Panc1 (cell line): ENCODE data around the gene PTPRR. TPM values are rescaled to one million over a fixed set of nuclear protein-coding genes. Genes with fewer than 3 reads are reported as not detected.

ENCODE experiments used
- ATAC-seq: fragments of 200-7000 bp; cut with Tn5 transposase; 2 replicates; pipeline ENCODE4 v1.9.1; 2020; ENCODE audit warnings: mild to moderate bottlenecking, moderate library complexity
- BruUV-seq: library from RNA; stranded (reverse); fragments of 400-500 nt; replicated peaks from 2 replicates; lab custom pipeline; 2021; lab: Mats Ljungman, UMichigan
- CTCF ChIA-PET: fragments of 300-600 bp; sonication (Branson Sonifier 250); formaldehyde crosslinking; loops from one replicate; lab custom pipeline; 2022; ENCODE audit warnings: antibody characterized with exemption; lab: Charles Lee
- POLR2A ChIA-PET: fragments of 300-600 bp; sonication (Branson Sonifier 250); formaldehyde crosslinking; loops from one replicate; lab custom pipeline; 2022; ENCODE audit warnings: antibody characterized with exemption; lab: Charles Lee
- DNase-seq: peaks from one replicate; pipeline ENCODE4 v3.0.0-alpha.2; 2010; ENCODE audit warnings: low read depth, low spot score
- H3K27ac ChIP-seq: 2 replicates; pipeline ENCODE4 v1.5.1; 2011; ENCODE audit warnings: mild to moderate bottlenecking, low read length, inconsistent platforms
- H3K27me3 ChIP-seq: fragments of 200-500 bp; sonication (Bioruptor generic); 2 replicates; pipeline ENCODE4 v1.6.0; 2014; ENCODE audit warnings: low read length, inconsistent platforms; ENCODE audit not compliant: control insufficient read depth, insufficient read depth
- H3K36me3 ChIP-seq: fragments of 200-500 bp; sonication (Bioruptor generic); 2 replicates; pipeline ENCODE4 v1.5.1; 2014; ENCODE audit warnings: inconsistent platforms, mild to moderate bottlenecking, low read length, moderate library complexity; ENCODE audit not compliant: control insufficient read depth, insufficient read depth
- H3K4me1 ChIP-seq: 2 replicates; pipeline ENCODE4 v1.5.1; 2011; ENCODE audit warnings: inconsistent platforms, mild to moderate bottlenecking, low read length, moderate library complexity; ENCODE audit not compliant: control insufficient read depth, insufficient read depth
- H3K4me3 ChIP-seq, 2 experiments: 2 replicates each; pipeline ENCODE4 v1.5.1; 2011 to 2012; ENCODE audit warnings: low read depth in 2 of 2, low read length in 2 of 2, mild to moderate bottlenecking in 2 of 2, inconsistent platforms in 1 of 2, moderate library complexity in 1 of 2
- H3K9me3 ChIP-seq: fragments of 200-500 bp; sonication (Bioruptor generic); 2 replicates; pipeline ENCODE4 v1.5.1; 2014; ENCODE audit warnings: low read depth, mild to moderate bottlenecking, inconsistent platforms, low read length, moderate library complexity; ENCODE audit not compliant: control insufficient read depth, insufficient read depth
- CTCF ChIP-seq: fragments of 450-650 bp; IDR thresholded peaks from 2 replicates; pipeline ENCODE4 v1.5.1; 2017; ENCODE audit warnings: mild to moderate bottlenecking
- POLR2AphosphoS5 ChIP-seq: IDR thresholded peaks from 2 replicates; pipeline ENCODE4 v1.6.1; 2012; ENCODE audit warnings: mild to moderate bottlenecking, low read depth, low read length, moderate library complexity
- REST ChIP-seq, 2 experiments: IDR thresholded peaks; 2 replicates each; pipeline ENCODE4 v1.6.1; 2011 to 2012; ENCODE audit warnings: low read depth in 2 of 2, control low read depth in 1 of 2, low read length in 1 of 2, mild to moderate bottlenecking in 1 of 2, moderate library complexity in 1 of 2; ENCODE audit not compliant: insufficient read depth in 1 of 2
- SIN3A ChIP-seq: IDR thresholded peaks from 2 replicates; pipeline ENCODE4 v1.6.1; 2012; ENCODE audit warnings: low read depth, mild to moderate bottlenecking, low read length, moderate library complexity, borderline replicate concordance; ENCODE audit not compliant: insufficient read depth
- TCF7L2 ChIP-seq: IDR thresholded peaks from 2 replicates; pipeline ENCODE4 v1.6.1; 2011; ENCODE audit warnings: mild to moderate bottlenecking, low read depth, low read length, inconsistent platforms
- in situ Hi-C: cut with HindIII; loops from 2 replicates; pipeline ENCODE4 v1.10.0; 2016; ENCODE audit warnings: low sequenced_read_pairs, low pct_unique_long_range_greater_than_20kb
- intact Hi-C: fragments of 100-400 bp; cut with micrococcal nuclease; formaldehyde crosslinking; loops from one replicate; pipeline ENCODE4 v1.10.0; 2022; ENCODE audit not compliant: unreplicated experiment
- total RNA-seq: library from RNA; stranded (reverse); gene quantifications from one replicate; pipeline ENCODE4 v1.2.1, GENCODE V29; 2021; ENCODE audit not compliant: unreplicated experiment

The PTPRR gene
- total RNA-seq, 1 experiment from 2014 or later = not detected

DNA sequence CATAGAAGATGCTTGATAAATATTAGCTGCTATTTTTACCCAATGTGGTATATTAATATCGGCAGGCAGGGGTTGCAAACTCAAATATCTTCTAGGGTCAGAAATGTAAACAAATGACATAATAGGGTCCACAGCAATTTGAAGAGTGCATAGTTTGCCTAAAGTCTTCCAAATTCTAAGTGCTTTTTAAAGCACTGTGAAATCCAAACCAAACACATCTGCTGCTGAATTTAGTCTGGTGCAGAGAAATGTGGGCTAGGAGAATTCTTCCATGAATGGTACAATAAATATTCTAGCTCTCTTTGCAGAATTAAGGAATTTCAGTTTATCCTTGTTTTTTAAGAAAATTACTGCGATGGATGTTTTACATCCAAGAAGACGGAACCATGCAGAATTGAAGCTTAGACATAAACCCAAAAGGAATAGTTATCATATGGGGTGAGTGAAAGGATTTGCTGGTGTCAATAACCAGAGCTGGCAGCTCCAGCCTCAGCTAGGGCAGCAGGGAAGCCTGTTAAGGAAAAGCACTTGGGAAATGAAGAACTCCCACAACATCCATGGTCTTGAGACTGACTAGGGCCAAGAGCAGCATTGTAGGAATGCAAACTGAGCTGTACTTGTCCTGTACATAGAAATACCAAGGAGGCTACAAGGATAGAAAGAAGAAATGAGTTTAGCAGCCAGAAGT lies 65.5 kb downstream of the PTPRR start:
- no TSS peak for BruUV-seq
- ATAC-seq = no peak

DNA sequence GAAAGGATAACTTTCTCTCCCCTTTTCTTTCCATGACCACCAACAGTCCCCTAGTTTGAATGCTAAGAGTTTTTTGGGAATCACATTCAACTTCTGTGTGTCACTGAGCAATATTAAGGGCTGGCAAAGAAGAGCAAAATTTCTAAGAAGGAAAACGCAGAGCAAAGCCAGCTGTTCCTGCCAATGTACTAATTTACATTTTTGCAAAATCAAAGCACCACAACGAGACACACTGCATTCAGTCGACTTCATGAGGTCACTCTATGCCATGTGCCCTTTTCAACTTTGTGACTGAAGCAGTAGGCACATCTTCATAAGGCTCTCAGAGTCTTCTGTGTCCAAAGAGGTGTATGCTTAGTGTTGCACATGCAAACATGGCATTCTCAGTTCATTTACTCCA lies 66.4 kb downstream of the PTPRR start:
- in situ Hi-C loops = no loop called here

More for the DNA sequence above, 65.5 kb downstream of the PTPRR start:
- ChIA-PET POLR2A (no interaction called here), CTCF (no interaction called here)
- no peak for DNase-seq
- no peaks in the 10 kb centered on the region for H3K36me3 ChIP-seq
- H3K27me3 ChIP-seq = no peaks in the 10 kb centered on the region
- intact Hi-C loops (no loop called here), in situ Hi-C loops (no loop called here)
- no peaks in the 10 kb centered on the region for H3K9me3 ChIP-seq
- no peak overlapping the region for H3K27ac ChIP-seq
- no peaks in the 10 kb centered on the region for H3K4me1 ChIP-seq
- TF ChIP-seq CTCF = no peak
- no peak for TF ChIP-seq REST (IDR thresholded peaks at IDR 0.05; ENCODE audit: insufficient read depth in 1 of 2, low read depth in 2 of 2, low read length in 1 of 2)
- no peak for TF ChIP-seq POLR2AphosphoS5
- no peak for TF ChIP-seq TCF7L2
- TF ChIP-seq SIN3A = no peak
- H3K4me3 ChIP-seq = no peak overlapping the region

More for the DNA sequence above, 66.4 kb downstream of the PTPRR start:
- no peaks in the 10 kb centered on the region for H3K36me3 ChIP-seq
- TF ChIP-seq POLR2AphosphoS5 (no peak), SIN3A (no peak), TCF7L2 (no peak), CTCF (no peak), REST (IDR thresholded peaks at IDR 0.05; ENCODE audit: insufficient read depth in 1 of 2, low read depth in 2 of 2, low read length in 1 of 2) (no peak)
- H3K27ac ChIP-seq = no peak overlapping the region
- BruUV-seq = no TSS peak
- no peaks in the 10 kb centered on the region for H3K27me3 ChIP-seq
- no peaks in the 10 kb centered on the region for H3K4me1 ChIP-seq
- H3K4me3 ChIP-seq = no peak overlapping the region
- CTCF ChIA-PET = no interaction called here
- intact Hi-C loops = no loop called here
- POLR2A ChIA-PET = no interaction called here
- no peaks in the 10 kb centered on the region for H3K9me3 ChIP-seq
- no peak for ATAC-seq
- no peak for DNase-seq
